HG03575 (cell line): Measurements from ENCODE around the gene ADAT3.

Experiments
- ATAC-seq: cut with Tn5 transposase; IDR thresholded peaks from one replicate; pipeline ENCODE4 v1.9.1; 2021; ENCODE audit not compliant: unreplicated experiment, insufficient number of reproducible peaks, low FRiP score; ENCODE audit errors: extremely low read depth

ADAT3 gene

GRCh38 chr19:1947651-1948209, 42.5 kb downstream of the ADAT3 start:
- ATAC-seq: no peak

GRCh38 chr19:1949304-1950101, 44.3 kb downstream of the ADAT3 start:
- no peak for ATAC-seq

- no peak for ATAC-seq
Observed at GRCh38 chr19:1950640-1951039, 45.4 kb downstream of the ADAT3 start.

- no peak for ATAC-seq
Observed at GRCh38 chr19:1952635-1953034, 47.4 kb downstream of the ADAT3 start.

GRCh38 chr19:1953037-1953436, 47.8 kb downstream of the ADAT3 start:
- ATAC-seq: no peak

DNA sequence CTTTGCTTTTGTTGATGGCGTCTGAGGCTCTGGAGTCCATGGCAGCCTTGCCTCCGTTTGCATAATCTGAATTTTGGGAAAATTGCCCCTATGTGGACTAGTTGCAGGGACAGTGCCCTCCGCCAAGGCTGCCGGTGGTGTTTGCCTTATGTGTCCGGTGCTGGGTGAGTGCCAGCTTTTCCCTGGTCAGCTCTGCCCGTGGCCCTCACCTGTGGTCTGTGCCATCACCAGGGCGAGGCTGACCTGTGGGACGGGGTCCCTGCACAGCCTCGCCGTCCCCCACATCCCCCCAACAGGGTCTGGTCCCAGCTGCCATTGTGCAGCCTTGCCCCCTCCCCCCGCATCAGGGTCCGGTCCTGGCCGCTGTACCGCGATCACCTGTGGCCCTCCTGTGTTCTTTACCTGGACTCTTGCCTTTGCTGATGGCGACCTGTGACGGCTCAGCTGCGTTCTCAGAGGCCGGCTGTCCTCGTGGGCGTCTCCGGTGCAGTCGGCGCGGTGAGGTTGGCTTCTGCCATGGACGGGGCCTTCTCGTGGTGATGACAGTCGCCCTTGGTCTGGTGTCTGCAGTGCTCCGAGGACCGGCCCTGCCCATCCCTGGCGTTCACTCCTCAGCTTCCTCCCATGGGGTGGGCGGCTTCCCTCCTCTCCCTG, 48.4 kb downstream of the ADAT3 start:
- ATAC-seq: no peak

- ATAC-seq: no peak
Observed at GRCh38 chr19:1954532-1954933, 49.3 kb downstream of the ADAT3 start.

- no peak for ATAC-seq
Observed at GRCh38 chr19:1955171-1956121, 50.2 kb downstream of the ADAT3 start.

- no peak for ATAC-seq
Observed at GRCh38 chr19:1956122-1956494, 50.9 kb downstream of the ADAT3 start.

DNA sequence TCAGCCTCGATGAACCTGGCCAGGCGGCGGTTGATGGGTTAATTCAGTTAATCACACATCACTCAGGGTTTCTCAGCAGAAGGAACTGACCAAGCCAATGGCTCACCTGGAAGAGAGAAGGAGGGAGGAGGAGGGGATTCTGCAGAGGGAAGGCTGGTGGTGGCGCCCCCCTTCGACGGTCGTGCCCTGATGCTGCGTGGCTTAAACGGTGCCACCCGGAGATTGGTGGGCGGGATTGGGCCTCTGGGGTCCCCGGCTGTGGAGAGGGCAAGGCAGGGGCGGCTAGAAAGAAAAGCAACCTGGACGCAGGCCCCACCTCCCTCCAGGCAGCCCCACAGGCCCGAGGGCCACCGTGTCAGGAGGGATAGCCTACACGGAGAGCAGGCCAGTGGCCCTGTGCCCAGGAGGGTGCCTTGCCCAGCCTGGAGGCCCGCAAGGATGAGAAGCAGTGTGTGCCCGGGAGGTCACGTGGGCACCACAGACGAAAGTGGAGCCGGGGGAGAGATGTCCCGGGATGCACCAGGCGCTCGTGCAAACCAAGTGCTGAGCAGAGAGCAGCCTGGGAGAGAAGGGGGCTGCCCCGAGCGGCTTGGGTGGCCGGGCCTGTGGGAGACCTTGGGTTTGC, 51.8 kb downstream of the ADAT3 start:
- no peak for ATAC-seq

GRCh38 chr19:1957562-1958248, 52.5 kb downstream of the ADAT3 start:
- no peak for ATAC-seq

- ATAC-seq: no peak
Observed at GRCh38 chr19:1959928-1960589, 54.9 kb downstream of the ADAT3 start.

GRCh38 chr19:1961000-1961883, 56.0 kb downstream of the ADAT3 start:
- no peak for ATAC-seq

GRCh38 chr19:1962674-1963073, 57.5 kb downstream of the ADAT3 start:
- no peak for ATAC-seq
